Spleen (tissue), 11 donors: Measurements from ENCODE around the gene ECSCR. TPM values are rescaled to one million over a fixed set of nuclear protein-coding genes. Genes with fewer than 3 reads are reported as not detected.
A peak's percentile ranks its signal among the peaks of the same experiment; 100 is the strongest.

Source experiments
- DNase-seq: peaks from one replicate; pipeline ENCODE4 v3.0.0-alpha.2; 2020
- H3K27ac ChIP-seq, 8 donors: fragments of 200-600 bp; sonication (generic) in 7 of 8; 1 replicate in 4 of 8; 2 replicates in 4 of 8; pipeline versions ENCODE4 v1.5.0 to v1.8.0; 2016 to 2021; ENCODE audit warnings: inconsistent platforms in 4 of 8, mild to moderate bottlenecking in 4 of 8, moderate library complexity in 1 of 8
- H3K27me3 ChIP-seq, 7 donors: fragments of 200-600 bp; sonication (generic) in 6 of 7; replicated peaks in 1 of 7; 1 replicate in 4 of 7; 2 replicates in 3 of 7; pipeline versions ENCODE4 v1.5.0 to v1.8.0; 2016 to 2021; ENCODE audit warnings: inconsistent platforms in 3 of 7, mild to moderate bottlenecking in 1 of 7
- H3K36me3 ChIP-seq, 6 donors: fragments of 200-600 bp; sonication (generic) in 5 of 6; 1 replicate in 4 of 6; 2 replicates in 2 of 6; pipeline versions ENCODE4 v1.5.0 to v1.8.0; 2016 to 2021; ENCODE audit warnings: inconsistent platforms in 2 of 6
- H3K4me1 ChIP-seq, 6 donors: fragments of 200-600 bp; sonication (generic) in 5 of 6; 1 replicate in 3 of 6; 2 replicates in 3 of 6; pipeline versions ENCODE4 v1.5.0 to v1.8.0; 2016 to 2021; ENCODE audit warnings: inconsistent platforms in 3 of 6
- H3K4me3 ChIP-seq, 8 donors: fragments of 200-600 bp; sonication (generic) in 7 of 8; 1 replicate in 4 of 8; 2 replicates in 4 of 8; pipeline versions ENCODE4 v1.5.0 to v1.8.0; 2016 to 2021; ENCODE audit warnings: inconsistent platforms in 4 of 8, mild to moderate bottlenecking in 4 of 8, moderate library complexity in 2 of 8
- H3K9me3 ChIP-seq, 8 donors: fragments of 200-600 bp; sonication (generic) in 7 of 8; 1 replicate in 4 of 8; 2 replicates in 4 of 8; pipeline versions ENCODE4 v1.5.0 to v1.8.0; 2016 to 2021; ENCODE audit warnings: inconsistent platforms in 4 of 8
- POLR2A ChIP-seq, 3 donors: fragments of 450-650 bp; IDR thresholded peaks; one replicate each; pipeline ENCODE4 v1.5.1; 2017; ENCODE audit warnings: antibody characterized with exemption in 3 of 3, mild to moderate bottlenecking in 1 of 3
- POLR2AphosphoS5 ChIP-seq, 3 donors: sonication (generic); formaldehyde crosslinking; IDR thresholded peaks; one replicate each; pipeline ENCODE4 v1.5.1; 2017; ENCODE audit warnings: antibody characterized with exemption in 3 of 3
- WGBS, 5 donors: extraction: QIAGEN DNeasy Blood & Tissue Kit in 3 of 5; methylation state at CpG; one replicate each; pipeline versions ENCODE4 v1.1.5 to v1.1.7; 2013 to 2018; 5-methylcytosine and 5-hydroxymethylcytosine counted together
- intact Hi-C: fragments of 100-400 bp; cut with DNase I; formaldehyde crosslinking; loops from one replicate; pipeline ENCODE4 v1.15.0; 2023; ENCODE audit warnings: low total_unique reads
- polyA plus RNA-seq, 3 donors: library from polyadenylated mRNA; stranded (reverse); fragments of 200-250 nt; gene quantifications; one replicate each; pipeline ENCODE4 v1.2.1, GENCODE V29; 2013
- total RNA-seq, 7 donors: library from RNA; depleted of rRNA in 3 of 7; stranded (reverse); fragments of >200 nt in 3 of 7; fragmentation: NEBNext Ultra II Directional in 4 of 7; extraction: Animal tissue kit (Norgen Biotek cat#: 25700) in 4 of 7; gene quantifications; one replicate each; pipeline versions ENCODE4 v1.1.0 to v1.2.1, GENCODE V29; 2016 to 2021
- TF ChIP-seq, protein P1 (sequence below), 11 experiments: fragments of 200-600 bp in 7 of 11; fragments of 450-650 bp in 4 of 11; sonication (generic) in 4 of 11; IDR thresholded peaks in 8 of 11; conservative IDR thresholded peaks in 3 of 11; 1 replicate in 7 of 11; 2 replicates in 4 of 11; pipeline versions ENCODE4 v1.4.0 to v1.8.0; 2016 to 2021; ENCODE audit warnings: antibody characterized with exemption in 11 of 11, inconsistent platforms in 4 of 11, mild to moderate bottlenecking in 1 of 11
- donor health status: healthy with polysubstance abuse.
- donor health status: DM: no; HTN: no; CAD: no; lungs with moderate emphysema.
- donor health status: DM: no; HTN: no; CAD: no.
- donor health status: Bipolar disorder and iron deficiency.
- donor health status: healthy.
- donor health status: DM: no; HTN: no; CAD: no.
- donor health status: DM: yes; HTN: yes; CAD: no.

The ECSCR gene
- total and polyA plus RNA-seq, 10 donors = 11.3 to 52.3 (median 18.5) TPM

- TF ChIP-seq, protein P1, sequence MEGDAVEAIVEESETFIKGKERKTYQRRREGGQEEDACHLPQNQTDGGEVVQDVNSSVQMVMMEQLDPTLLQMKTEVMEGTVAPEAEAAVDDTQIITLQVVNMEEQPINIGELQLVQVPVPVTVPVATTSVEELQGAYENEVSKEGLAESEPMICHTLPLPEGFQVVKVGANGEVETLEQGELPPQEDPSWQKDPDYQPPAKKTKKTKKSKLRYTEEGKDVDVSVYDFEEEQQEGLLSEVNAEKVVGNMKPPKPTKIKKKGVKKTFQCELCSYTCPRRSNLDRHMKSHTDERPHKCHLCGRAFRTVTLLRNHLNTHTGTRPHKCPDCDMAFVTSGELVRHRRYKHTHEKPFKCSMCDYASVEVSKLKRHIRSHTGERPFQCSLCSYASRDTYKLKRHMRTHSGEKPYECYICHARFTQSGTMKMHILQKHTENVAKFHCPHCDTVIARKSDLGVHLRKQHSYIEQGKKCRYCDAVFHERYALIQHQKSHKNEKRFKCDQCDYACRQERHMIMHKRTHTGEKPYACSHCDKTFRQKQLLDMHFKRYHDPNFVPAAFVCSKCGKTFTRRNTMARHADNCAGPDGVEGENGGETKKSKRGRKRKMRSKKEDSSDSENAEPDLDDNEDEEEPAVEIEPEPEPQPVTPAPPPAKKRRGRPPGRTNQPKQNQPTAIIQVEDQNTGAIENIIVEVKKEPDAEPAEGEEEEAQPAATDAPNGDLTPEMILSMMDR (IDR thresholded peaks at IDR 0.05 in 8 of 11, conservative IDR thresholded peaks at IDR 0.05 in 3 of 11) = no peak
- TF ChIP-seq POLR2AphosphoS5 (IDR thresholded peaks at IDR 0.05) = no peak
- no peak for TF ChIP-seq POLR2A (IDR thresholded peaks at IDR 0.05)
- intact Hi-C loops = no loop called here
- Histone ChIP-seq H3K4me3 (no peak overlapping the region), H3K4me1 (peaks cover 0 to 60% (median 27%) of the 10 kb centered on the region in 6 donors), H3K9me3 (no peaks in the 10 kb centered on the region), H3K27me3 (no peaks in the 10 kb centered on the region), H3K27ac (peak overlapping the region in 3 of 8 donors; percentile 77 to 84 (median 80)), H3K36me3 (peaks cover 0 to 14% (median 0%) of the 10 kb centered on the region in 6 donors)
- no peak for DNase-seq
- WGBS, 5 donors = 73 to 90% (median 75%) methylated on average over 1 of the region's 1 CpG
These were observed 2.1 kb downstream of the ECSCR start for GRCh38 chr5:139460455-139460854.

DNA sequence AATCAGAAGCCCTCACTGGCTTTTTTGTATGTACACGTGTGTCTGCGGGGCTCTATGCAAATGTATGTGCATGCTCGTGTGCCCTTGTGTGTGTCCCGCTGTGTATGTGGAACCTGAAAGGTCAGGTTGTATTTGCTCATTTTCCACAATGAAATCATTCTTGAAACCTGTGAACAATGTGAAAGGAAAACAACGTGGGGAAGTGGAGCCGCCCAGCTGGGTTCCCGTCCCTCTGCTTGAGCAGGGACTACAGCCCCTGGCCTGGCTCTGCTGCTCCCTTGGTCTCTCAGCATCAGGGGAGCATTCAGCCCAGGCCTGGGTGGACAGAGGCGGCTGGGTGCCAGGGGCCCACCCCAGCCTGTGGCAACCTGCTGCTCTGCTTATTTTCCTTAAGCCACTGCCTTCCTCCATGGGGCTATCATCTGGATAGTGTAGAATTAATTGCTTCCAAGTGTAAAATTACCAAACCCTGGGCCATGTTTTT lies 3.0 kb downstream of the ECSCR start:
- DNase-seq = peak; percentile 70
- TF ChIP-seq, protein P1 (IDR thresholded peaks at IDR 0.05 in 8 of 11, conservative IDR thresholded peaks at IDR 0.05 in 3 of 11) = no peak
- TF ChIP-seq POLR2AphosphoS5 (IDR thresholded peaks at IDR 0.05) (no peak), POLR2A (IDR thresholded peaks at IDR 0.05) (no peak)
- no peak overlapping the region for H3K4me3 ChIP-seq

GRCh38 chr5:139458580-139459407 lies 3.7 kb downstream of the ECSCR start:
- no peaks in the 10 kb centered on the region for H3K9me3 ChIP-seq
- intact Hi-C loops = no loop called here
- WGBS, 5 donors = 48 to 55% (median 50%) methylated on average over 8 of the region's 8 CpGs
- TF ChIP-seq, protein P1 (IDR thresholded peaks at IDR 0.05 in 8 of 11, conservative IDR thresholded peaks at IDR 0.05 in 3 of 11) = no peak
- peak in 1 of 3 donors; percentile 28 for TF ChIP-seq POLR2AphosphoS5 (IDR thresholded peaks at IDR 0.05)
- no peaks in the 10 kb centered on the region for H3K27me3 ChIP-seq
- peaks cover 0 to 60% (median 27%) of the 10 kb centered on the region in 6 donors for H3K4me1 ChIP-seq
- no peak overlapping the region for H3K4me3 ChIP-seq
- DNase-seq = peak; percentile 84
- peak overlapping the region in 6 of 8 donors; percentile 49 to 84 (median 70) for H3K27ac ChIP-seq
- H3K36me3 ChIP-seq = peaks cover 0 to 27% (median 0%) of the 10 kb centered on the region in 6 donors

More for the DNA sequence above, 3.0 kb downstream of the ECSCR start:
- Histone ChIP-seq H3K9me3 (no peaks in the 10 kb centered on the region), H3K27ac (peak overlapping the region in 6 of 8 donors; percentile 49 to 84 (median 70)), H3K36me3 (peaks cover 0 to 20% (median 0%) of the 10 kb centered on the region in 6 donors), H3K27me3 (no peaks in the 10 kb centered on the region), H3K4me1 (peaks cover 0 to 60% (median 27%) of the 10 kb centered on the region in 6 donors)
- 43 to 80% (median 65%) methylated on average over 8 of the region's 8 CpGs for WGBS, 5 donors
- intact Hi-C loops = no loop called here
